GM19025 (cell line): ENCODE measurements around the gene AMOT.

Experiments
- ATAC-seq: cut with Tn5 transposase; IDR thresholded peaks from one replicate; pipeline ENCODE4 v1.9.1; 2021; ENCODE audit warnings: mild to moderate bottlenecking, low read depth, moderate library complexity; ENCODE audit not compliant: unreplicated experiment

Gene AMOT

GRCh38 chrX:112841820-112842157, 1.2 kb upstream of the AMOT start:
- ATAC-seq = no peak

DNA sequence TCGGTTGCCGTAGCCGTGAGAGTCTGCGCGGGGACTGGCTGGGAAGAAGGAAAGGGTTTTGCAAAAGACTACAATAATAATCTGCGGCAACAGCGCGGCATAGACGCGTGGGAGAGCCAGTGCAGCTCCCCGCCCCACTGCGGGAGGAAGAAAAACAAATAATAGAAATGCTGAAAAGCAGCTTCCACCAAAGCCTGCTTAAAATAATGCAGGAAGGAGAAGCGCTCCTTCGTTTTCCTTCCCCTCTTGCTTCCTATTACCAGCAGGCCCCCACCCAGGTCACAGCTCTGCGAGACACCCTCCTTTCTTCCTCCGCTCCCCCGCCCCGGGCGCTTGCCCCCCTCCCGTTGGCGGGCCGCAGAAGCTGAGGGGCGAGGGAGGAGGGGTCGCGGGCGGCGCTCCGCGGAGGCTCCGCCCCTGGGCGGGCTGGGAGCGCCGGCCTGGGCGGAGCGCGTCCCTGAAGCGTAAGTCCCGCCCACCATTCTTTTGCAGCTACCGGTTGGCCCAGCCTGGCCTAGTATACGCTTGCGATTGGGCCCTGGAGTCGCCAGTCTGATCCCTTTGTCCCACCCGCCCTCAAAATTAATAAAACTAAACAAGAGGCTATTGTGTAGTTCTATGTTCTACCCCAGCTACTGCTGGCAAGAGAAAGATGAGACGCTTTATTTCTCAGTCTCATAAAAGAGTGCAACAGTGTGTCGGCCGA, 636 bp upstream of the AMOT start:
- ATAC-seq = peak; percentile 99

DNA sequence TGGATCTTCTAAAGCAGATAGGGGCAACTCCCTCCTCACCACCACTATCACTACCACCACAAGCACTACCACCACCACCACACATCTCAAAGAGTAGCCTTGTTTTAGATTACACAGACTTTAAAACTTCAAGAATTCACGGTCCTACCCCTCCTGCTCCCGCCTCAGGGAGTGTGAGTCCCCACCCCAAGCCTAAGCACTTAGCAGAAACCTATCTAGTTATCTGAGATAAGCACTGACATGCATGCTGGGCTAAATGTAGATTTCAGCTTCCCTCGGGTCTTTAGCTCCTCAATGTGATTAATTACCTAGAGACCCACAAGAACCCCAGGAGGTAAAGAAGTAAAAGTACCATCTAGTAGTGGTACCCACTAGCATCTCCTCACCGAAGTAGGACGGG, 775 bp downstream of the AMOT start:
- no peak for ATAC-seq

- no peak for ATAC-seq
These were observed 3.1 kb downstream of the AMOT start for GRCh38 chrX:112837531-112837930.

GRCh38 chrX:112835019-112835418, 5.6 kb downstream of the AMOT start:
- no peak for ATAC-seq

- no peak for ATAC-seq
These were observed 6.4 kb downstream of the AMOT start for GRCh38 chrX:112834031-112834845.

DNA sequence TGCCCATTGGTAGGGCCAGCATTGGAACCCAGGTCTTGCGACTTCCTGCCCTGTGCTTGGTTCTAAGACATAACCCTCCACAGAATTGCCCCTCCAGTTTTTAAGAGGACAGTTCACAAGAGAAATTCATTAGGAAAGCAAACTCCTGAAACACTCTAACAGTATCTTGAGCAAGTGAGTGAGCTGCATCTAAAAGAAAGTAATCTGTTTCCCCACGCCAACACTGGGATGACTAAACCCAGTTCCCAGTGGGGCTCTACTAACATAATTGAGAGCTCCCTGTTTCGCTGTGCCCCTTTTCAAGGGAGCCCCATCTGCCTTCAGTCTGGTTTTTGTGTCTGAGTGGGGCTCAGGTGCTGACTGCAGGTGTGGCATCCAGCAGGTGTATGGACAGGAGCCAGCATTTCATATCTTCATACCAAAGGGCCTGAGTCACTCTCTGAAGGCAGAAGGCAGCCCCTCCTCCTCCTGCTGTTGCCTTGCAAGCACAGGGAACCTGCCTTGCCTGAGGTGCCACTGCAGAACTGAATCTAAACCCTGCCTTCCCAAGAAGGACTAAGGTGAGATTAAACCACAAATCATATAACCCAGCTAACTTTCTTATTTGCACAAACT, 8.0 kb downstream of the AMOT start:
- no peak for ATAC-seq

GRCh38 chrX:112830540-112830939, 10.1 kb downstream of the AMOT start:
- ATAC-seq = no peak

GRCh38 chrX:112827292-112827903, 13.2 kb downstream of the AMOT start:
- no peak for ATAC-seq

DNA sequence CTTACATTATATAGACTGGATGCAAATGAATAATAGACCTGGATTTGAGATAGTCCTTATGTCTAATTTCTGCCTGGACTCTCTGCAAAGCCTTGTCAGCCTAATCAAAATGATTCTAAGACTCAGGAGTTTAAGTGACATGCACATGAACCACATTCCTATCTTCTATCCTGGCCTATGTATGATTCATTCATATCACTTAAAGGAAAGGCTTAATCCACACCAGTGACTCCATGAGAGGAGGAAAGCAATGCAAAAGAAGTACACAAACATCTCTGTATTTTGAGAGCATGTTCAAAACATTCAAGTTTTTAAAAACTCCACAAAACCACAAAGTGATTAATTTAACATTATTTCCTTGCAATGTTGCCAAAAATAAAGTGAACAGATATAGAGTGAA, 14.6 kb downstream of the AMOT start:
- no peak for ATAC-seq

DNA sequence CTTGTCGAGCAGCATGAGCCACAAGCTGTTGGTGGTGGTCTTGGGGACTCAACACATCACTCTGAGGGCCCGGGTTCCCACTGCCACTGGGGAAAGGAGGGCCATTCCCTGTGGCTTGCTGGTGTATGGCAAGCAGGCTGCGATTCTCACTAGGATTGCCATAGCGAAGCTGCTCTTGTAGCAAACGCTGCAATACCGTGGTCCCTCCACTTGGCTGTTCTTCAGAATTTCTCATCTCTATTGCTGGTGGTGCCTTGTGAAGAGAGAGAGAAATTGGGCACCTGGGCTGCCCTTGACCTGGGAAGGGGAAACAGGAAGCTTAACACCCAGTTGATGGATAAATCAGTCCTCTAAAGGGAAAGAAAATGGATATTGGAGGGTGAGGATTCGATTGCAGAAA, 17.7 kb downstream of the AMOT start:
- no peak for ATAC-seq

DNA sequence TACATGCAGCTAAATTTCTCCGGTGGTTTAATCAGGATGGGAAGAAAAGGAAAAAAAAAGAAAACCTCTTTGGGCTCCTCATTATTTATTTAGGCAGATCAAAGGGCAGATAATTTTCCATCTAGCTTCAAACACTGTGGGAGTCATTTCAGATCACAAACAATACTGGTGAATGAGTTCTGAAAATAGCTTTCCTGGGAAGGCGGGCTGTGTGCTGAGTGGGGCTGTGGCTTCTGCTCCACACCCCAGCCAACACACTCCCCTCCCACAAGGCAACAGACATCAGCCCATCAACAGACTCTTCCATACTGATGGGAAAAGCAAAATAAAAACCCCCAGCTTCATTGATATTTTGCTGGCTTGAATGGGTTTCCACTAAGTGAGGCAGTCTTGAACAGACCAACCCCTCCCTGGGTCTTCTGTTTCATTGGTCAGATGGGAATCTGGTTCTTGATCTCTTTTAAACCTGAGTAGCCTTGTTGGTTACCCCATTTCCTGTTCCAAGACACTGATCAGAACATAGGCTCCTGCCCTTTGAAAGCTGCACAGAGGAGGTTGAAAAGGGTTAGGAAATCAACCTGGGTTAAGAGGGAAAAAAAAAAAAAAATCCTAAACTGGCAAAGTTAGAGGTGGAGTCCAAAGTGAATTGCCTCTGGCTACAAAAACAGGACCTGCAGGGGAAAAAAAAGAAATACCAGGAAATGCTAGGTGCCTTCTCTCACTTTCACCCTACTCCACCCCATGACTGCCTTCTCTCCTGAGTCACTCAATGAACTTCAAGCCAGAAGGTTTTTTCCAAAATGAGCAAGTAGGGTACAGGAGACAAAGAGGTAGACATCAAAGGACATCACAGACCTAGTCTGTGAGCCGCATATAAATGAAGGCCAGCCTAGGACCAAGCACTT, 20.0 kb downstream of the AMOT start:
- no peak for ATAC-seq

GRCh38 chrX:112819813-112820212, 20.8 kb downstream of the AMOT start:
- no peak for ATAC-seq

GRCh38 chrX:112819008-112819640, 21.5 kb downstream of the AMOT start:
- ATAC-seq = no peak

GRCh38 chrX:112818114-112819007, 22.3 kb downstream of the AMOT start:
- ATAC-seq = no peak

GRCh38 chrX:112816908-112817307, 23.7 kb downstream of the AMOT start:
- ATAC-seq = no peak

DNA sequence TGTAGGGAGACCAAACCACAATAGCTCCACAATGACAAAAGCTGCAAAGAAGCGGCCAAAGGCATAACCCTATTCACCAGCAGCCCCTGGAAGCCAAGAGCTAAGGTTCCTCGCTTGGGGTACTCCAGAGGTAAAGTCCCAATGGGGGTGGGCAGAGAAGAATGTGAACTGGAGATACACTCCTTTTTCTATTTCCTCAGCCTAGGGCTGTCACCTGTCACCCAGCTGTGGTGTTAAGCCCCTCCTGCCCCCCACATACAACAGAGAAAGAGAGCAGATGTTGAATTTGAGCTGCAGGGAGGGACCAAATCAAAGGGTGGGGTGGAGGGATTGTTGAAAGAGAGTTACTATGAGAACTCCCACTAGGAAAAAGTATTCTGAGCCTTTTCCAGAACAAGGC, 26.1 kb downstream of the AMOT start:
- no peak for ATAC-seq

- ATAC-seq = no peak
These were observed 27.9 kb downstream of the AMOT start for GRCh38 chrX:112812741-112813140.

- no peak for ATAC-seq
These were observed 31.9 kb downstream of the AMOT start for GRCh38 chrX:112808651-112809195.
